ENCODE measurements around the gene EPHA8.

DNA sequence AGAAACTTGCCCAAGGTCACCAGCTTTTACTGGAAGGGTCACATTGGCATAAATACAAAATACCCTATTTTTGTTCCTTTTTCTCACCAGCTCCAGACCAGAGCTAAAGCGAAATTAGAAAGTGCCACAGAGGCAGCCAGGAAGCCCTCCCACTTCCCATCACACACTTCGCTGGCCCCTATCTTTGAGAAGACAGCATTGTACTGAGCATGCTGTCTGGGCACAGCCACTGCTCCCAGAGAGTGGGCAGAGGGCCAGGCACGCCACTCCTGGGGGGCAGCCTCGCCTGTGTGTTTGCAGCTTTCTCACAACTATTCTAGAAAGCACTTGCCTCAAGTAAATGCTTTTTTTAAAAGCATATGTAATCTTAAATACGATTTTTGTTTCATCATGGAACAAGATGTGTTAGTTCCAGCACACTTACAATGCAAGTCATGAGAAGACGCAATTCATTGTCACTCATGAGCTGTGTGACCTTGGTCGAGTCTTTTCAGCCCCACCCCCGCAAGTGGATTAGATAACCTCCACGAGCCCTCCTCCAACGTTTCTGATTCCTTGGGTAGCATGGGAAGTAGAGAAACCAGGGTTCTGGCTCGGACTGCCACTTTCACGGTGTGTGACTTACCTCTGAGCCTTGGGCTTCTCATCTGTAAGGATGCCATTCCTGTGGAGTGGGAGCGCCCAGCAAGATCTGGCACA lies 25.7 kb upstream of the EPHA8 start:
- TF ChIP-seq, protein P1, sequence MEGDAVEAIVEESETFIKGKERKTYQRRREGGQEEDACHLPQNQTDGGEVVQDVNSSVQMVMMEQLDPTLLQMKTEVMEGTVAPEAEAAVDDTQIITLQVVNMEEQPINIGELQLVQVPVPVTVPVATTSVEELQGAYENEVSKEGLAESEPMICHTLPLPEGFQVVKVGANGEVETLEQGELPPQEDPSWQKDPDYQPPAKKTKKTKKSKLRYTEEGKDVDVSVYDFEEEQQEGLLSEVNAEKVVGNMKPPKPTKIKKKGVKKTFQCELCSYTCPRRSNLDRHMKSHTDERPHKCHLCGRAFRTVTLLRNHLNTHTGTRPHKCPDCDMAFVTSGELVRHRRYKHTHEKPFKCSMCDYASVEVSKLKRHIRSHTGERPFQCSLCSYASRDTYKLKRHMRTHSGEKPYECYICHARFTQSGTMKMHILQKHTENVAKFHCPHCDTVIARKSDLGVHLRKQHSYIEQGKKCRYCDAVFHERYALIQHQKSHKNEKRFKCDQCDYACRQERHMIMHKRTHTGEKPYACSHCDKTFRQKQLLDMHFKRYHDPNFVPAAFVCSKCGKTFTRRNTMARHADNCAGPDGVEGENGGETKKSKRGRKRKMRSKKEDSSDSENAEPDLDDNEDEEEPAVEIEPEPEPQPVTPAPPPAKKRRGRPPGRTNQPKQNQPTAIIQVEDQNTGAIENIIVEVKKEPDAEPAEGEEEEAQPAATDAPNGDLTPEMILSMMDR (conservative IDR thresholded peaks at IDR 0.05 in 1 of 2, IDR thresholded peaks at IDR 0.05 in 1 of 2; ENCODE audit: extremely low read depth in 1 of 2, insufficient read depth in 1 of 2, low read depth in 1 of 2, low read length in 2 of 2): no peak
- TF ChIP-seq EZH2 (IDR thresholded peaks at IDR 0.05; ENCODE audit: borderline replicate concordance, low read length): no peak
